GM21723 (cell line): ENCODE results near the gene MUC15.
"Not testable (repeated sequence)": the region's sequence is repeated elsewhere in the genome, so short reads cannot be mapped to it uniquely, and the experiment has no call there.

Experiments used
- ATAC-seq: cut with Tn5 transposase; IDR thresholded peaks from one replicate; pipeline ENCODE4 v1.9.1; 2021; ENCODE audit warnings: mild to moderate bottlenecking, moderate library complexity; ENCODE audit not compliant: unreplicated experiment

The MUC15 gene

GRCh38 chr11:26571861-26572654 lies at the start of gene MUC15:
Gene MUC15, minus strand, starts transcription at chr11:26572263. Its CDS starts 5,169 bp downstream, at chr11:26567094.
- no peak for ATAC-seq

DNA sequence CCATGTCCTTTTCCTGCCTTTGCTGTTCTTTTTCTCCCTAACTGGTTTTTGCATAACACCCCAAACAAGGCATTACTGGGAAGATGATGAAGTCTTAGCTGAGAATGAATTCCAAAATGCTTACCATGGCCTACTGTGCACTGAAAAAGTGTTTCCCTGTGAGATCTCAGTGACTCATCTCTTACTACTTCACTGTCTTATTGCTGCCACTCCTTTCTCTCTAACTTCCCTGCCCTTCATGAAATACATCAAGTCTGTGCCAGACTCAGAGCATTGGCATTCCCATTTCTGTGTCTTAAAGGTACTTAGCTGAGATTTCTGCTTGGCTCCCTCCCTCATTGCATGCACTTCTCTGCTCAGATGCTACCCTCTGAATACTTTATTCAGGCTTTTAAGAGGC lies 49.1 kb upstream of the MUC15 start:
- ATAC-seq: no peak

DNA sequence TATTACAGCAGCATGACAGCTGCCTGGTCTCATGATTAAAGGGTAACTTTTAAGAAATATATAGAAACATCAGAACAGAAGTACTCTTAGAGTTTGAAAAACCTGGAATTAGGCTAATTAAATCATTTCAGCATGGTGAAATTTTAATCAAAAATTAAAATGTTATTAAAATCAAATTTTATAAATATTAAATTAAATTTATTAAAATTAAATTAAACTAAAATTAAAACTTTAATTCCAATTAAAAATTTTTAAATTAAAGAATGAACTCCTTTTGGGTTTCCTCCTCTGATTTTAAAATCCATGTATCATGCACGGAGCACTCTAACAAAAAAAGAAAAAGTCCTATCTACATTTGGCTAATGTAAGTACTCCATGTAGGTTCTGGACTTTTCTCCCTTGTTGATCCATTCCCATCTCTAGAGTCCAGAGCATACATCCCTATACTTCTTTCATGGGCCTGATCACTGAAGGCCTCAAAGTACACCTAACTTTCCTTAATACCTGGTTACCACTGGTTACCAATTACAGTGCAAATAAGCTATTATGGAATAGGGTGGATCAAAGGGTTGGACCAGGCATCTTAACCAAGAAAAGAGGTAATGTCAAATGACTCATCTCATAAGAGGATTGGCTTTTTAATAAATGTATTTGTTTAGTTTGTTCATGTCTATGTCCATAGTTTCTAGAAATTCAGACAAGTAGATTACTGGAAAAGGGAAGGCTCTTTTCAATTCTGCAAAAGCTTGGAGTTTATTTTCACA lies 48.4 kb upstream of the MUC15 start:
- no peak for ATAC-seq

DNA sequence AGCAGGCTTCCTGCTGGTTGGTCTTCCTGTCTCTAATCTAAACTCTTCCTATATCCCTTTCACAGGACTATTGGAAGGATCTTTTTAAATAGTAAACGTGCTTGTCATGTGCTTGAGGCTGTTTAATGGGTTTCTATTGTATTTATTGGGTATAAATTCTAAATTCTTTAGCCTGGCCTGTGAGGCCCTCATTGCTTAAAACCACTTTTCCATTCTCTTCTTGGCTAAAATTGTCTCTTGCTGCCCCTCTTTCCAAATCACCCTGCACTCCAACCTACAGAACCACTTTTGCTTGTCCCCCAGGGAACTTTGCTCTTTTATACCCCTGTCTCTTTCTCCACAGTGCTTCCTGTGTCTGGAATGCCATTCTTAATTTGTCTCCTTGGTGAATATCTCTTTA lies 46.4 kb upstream of the MUC15 start:
- ATAC-seq: no peak

- no peak for ATAC-seq
Measured at GRCh38 chr11:26613759-26614158, 41.7 kb upstream of the MUC15 start.

DNA sequence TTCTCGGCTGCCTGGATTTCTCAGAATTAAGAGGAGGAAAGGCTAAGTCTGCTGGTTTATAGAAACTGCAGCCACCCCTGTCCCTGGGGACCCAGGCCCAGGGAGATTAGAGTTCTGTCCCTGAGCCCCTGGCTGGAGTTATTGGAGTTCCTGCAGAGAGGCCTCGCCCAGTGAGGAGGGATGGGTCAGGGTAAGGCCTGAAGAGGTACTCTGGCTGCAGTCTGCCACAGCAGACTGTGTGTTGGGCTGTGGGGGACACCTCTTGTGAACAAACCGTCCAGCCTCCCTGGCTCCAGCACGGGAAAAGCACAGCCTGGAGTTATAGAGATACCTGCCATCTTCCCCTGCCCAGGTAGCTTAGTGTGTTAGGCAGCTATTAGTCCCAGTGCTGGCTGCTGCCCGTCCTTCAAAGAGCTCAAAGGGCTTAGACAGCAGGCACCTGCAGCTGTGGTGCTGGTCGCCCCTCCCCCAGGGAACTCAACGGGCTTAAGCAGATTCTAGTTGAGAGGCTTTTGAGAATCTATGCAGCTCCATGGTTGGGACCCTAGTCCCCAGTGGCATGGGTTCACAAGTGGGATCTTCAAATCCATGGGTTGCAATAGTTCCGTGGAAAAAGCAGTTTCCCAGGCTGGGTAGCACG lies 36.6 kb upstream of the MUC15 start:
- no peak for ATAC-seq

DNA sequence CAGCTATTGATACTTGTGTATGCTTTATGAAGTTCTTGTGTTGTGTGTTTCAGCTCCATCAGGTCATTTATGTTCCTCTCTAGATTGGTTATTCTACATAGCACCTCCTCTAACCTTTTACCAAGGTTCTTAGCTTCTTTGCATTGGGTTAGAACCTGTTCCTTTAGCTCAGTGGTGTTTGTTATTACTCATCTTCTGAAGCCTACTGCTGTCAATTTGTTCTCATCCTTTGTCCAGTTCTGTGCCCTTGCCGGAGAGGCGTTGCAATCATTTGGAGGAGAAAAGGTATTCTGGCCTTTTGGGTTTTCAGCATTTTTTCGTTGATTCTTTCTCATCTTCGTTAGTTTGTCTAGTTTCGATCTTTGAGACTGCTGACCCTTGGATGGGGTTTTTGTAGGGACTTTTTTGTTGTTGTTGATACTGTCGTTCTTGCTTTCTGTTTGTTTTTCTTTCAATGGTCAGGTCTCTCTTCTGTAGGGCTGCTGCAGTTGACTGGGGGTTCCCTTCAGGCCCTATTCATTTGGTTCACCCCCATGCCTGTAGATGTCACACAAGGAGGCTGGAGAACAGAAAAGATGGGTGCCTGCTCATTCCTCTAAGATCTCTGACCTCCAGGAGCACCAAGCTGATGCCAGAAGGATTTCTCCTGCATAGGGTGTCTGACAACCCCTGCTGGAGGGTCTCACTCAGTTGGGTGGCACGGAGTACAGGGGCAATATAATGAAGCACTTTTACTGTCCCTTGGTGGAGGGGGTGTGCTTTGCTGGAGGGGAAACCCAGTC lies 35.9 kb upstream of the MUC15 start:
- ATAC-seq: no peak

DNA sequence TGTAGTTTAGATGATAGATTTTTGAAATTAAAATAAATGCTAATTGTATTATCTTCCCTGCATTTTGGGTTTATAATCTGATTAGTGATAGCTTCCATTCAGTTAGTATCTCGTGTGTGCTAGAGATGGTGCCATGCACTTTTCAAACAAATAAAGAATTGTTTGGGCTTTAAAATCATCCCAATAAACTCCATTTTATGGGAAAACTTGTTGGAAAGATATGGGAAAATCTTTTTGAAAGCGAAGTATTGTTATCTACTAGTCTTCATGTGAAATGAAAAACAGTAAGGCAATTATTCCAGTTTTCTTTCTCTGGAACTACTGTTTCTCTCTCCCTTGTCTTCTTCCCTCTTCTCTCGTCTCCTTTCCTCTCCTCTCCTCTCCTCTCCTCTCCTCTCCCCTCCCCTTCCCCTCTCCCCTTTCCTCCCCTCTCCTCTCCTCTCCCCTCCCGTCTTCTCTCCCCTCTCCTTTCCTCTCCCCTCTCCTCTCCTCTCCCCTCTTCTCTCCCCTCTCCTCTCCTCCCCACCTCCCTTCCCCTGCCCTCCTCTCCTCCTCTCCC lies 27.9 kb upstream of the MUC15 start:
- no peak for ATAC-seq

GRCh38 chr11:26599425-26599824 lies 27.4 kb upstream of the MUC15 start:
- no peak for ATAC-seq

DNA sequence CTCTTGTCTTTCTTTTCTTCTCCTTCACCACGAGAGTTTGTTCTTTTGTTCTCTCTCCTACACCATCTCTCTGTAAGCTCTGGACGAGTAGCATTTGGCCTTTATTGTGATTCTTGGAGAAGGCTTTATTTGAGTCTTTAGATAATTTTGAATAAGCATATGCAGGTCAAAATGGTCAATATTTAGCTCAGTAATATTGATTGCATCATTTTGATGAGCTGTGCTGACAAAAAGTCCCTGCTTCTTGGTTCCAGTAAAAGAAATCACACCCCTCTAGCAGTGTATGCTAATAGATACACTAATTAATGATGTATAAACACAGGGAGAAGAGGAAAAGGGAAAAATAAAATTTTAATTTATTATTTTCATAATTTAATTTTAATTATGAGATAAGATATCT lies 25.8 kb upstream of the MUC15 start:
- ATAC-seq: no peak

DNA sequence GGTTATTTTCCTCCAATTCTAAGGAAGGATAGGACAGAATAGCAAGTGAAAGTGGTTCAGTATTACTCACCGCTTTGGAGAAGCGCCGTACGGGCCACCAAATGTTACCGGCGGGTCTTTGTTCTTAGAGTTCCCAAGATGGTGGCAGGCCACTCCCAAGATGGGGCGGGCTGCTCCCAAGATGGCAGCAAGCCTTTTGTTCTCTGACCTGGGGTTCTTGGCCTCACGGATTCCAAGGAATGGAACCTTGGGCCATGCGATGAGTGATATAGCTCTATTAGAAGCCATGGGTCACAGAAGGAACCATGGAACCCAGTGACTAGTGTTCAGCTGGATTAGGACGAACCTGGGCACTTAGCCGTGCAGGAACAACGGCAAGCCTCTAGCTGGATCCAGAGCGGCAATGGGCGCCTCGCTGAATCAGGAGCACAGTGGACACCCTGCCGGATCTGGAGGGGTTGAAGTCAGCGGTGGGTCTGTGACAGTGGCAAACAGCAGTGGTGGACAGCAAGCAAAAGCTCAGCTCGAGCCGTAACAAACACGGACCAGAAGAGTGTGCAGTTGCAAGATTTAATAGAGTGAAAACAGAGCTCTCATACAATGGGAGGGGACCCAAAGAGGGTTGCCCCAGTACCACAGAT lies 25.1 kb upstream of the MUC15 start:
- ATAC-seq: not testable (repeated sequence)

DNA sequence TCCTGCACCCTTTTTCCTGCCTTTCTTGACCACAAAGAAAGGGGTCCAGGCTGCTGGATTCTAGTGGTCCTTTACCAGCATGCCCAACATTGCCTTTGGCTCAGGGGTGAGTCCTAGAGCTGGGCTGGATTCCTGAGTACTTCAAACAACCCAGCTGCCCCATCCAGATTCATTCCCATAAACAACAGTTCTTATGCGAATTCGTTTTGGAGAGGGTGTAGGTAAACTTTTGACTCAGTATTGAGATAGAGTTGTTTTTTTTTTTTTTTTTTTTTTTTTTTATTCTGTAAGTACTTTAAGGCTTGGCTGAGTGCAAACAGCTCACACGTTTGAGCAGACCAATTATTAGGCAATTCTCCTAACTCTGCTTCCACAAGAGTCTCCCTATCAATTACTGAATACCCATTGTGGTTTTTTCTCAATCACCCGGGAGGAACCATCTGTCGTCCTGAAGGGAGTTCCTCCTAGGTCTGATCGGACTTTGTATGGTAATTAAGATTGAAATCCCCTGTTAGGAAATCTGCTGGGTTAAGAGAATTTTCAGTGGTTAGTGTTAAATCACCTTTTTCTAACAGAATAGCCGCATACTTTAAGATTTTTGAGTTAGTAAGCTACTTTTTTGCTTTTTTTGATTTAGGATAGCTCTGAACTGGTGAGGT lies 23.3 kb upstream of the MUC15 start:
- ATAC-seq: not testable (repeated sequence)

GRCh38 chr11:26593691-26594090 lies 21.6 kb upstream of the MUC15 start:
- no peak for ATAC-seq

GRCh38 chr11:26587073-26587472 lies 15.0 kb upstream of the MUC15 start:
- no peak for ATAC-seq

- no peak for ATAC-seq
Measured at GRCh38 chr11:26584818-26585217, 12.8 kb upstream of the MUC15 start.

GRCh38 chr11:26583550-26583949 lies 11.5 kb upstream of the MUC15 start:
- ATAC-seq: no peak

DNA sequence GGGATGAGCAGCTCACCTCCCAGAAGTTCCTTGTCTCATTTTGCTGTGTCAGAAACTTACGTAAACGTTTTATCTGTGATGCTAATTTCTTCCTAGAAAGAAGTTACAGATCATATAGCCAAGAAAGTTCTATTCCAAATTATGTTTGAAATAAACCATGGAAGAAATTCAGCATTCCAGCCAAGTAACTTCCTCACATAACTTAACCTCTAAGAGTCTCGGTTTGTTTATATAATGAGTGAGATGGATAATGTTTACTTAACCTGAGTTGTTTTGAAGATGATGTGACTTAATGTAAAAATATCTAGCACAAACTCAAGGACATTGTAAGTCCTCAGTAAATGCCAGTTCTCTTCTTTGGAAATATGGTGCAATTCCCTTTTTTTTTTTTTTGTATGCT lies 8.9 kb upstream of the MUC15 start:
- ATAC-seq: no peak

DNA sequence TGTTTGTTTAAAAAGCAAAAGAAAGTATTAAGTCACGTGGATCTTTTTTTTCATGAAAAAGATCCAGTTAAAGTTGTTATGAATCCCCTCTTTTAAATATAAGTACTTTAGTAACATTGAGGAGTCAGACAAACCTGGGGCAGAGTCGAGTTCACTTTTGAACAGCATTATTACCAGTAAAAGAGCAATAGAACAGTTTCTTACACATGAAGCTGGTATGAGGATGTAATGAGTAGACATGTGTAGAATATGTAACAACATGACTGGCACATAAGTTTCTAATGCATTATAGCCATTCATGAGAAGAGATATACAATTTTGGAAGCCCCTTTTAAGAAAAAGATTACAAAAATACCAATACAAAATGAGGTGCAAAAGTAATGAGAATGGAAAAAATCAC lies 7.6 kb upstream of the MUC15 start:
- no peak for ATAC-seq

DNA sequence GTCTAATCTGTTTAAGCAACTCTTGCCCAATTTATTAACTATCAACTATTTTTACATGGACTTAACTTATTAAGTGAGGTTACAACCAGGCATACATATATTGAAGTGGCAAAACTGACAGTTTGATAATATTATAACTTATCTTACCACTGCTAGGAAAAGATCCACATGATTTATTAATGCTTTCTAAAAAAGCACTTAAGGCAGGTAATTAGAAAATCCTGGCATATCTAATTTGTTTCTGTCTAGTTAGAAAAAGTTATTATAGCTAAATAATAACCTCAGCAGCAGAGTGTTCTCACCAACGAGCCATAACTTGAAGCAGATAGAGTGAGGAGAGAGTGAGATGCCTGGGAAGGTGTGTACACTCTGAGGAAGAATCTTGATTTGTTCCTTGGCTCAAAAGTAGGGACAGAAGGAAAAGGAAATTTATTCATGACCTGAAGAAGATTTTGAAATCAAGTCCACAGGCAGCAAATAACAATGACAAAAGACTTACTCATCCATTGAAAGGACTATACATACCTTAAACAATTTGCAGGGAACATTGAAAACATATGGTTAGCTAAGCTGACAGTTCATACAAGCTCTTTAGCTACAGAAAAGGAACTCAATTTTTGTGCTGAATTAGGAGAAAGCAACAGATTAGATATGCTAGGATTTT lies 7.1 kb upstream of the MUC15 start:
- no peak for ATAC-seq
